Uterus (tissue), 4 donors: ENCODE data around the gene TUBGCP5. TPM values are rescaled to one million over a fixed set of nuclear protein-coding genes. Genes with fewer than 3 reads are reported as not detected.
"Not testable (repeated sequence)": the region's sequence is repeated elsewhere in the genome, so short reads cannot be mapped to it uniquely, and the experiment has no call there.

ENCODE experiments used
- DNase-seq, 2 donors: peaks; one replicate each; pipeline ENCODE4 v3.0.0-alpha.2; 2019 to 2020
- H3K27ac ChIP-seq, 2 donors: fragments of 200-600 bp; sonication (generic); 1 replicate in 1 of 2; 2 replicates in 1 of 2; pipeline ENCODE4 v1.5.1; 2016 to 2018
- H3K27me3 ChIP-seq, 2 donors: fragments of 200-600 bp; sonication (generic); one replicate each; pipeline ENCODE4 v1.5.1; 2018 to 2019; ENCODE audit warnings: control low read depth in 1 of 2
- H3K36me3 ChIP-seq, 2 donors: fragments of 200-600 bp; sonication (generic); one replicate each; pipeline ENCODE4 v1.5.1; 2019; ENCODE audit warnings: control low read depth in 1 of 2
- H3K4me1 ChIP-seq, 2 donors: fragments of 200-600 bp; sonication (generic); one replicate each; pipeline ENCODE4 v1.5.1; 2018 to 2019; ENCODE audit warnings: control low read depth in 1 of 2
- H3K4me3 ChIP-seq, 2 donors: fragments of 200-600 bp; sonication (generic); 1 replicate in 1 of 2; 2 replicates in 1 of 2; pipeline ENCODE4 v1.5.1; 2018 to 2019; ENCODE audit warnings: mild to moderate bottlenecking in 1 of 2
- H3K9me3 ChIP-seq, 2 donors: fragments of 200-600 bp; sonication (generic); one replicate each; pipeline ENCODE4 v1.5.1; 2019; ENCODE audit warnings: control low read depth in 1 of 2
- POLR2A ChIP-seq, 2 donors: fragments of 450-650 bp; IDR thresholded peaks; one replicate each; pipeline ENCODE4 v1.6.1; 2016; ENCODE audit warnings: antibody characterized with exemption in 2 of 2, mild to moderate bottlenecking in 1 of 2, moderate library complexity in 1 of 2
- intact Hi-C: fragments of 100-400 bp; cut with DNase I; formaldehyde crosslinking; loops from one replicate; pipeline ENCODE4 v1.15.1; 2023; ENCODE audit warnings: low total_unique reads
- total RNA-seq, 4 donors: library from RNA; depleted of rRNA in 3 of 4; stranded (reverse); fragments of >200 nt in 3 of 4; gene quantifications; one replicate each; pipeline versions ENCODE4 v1.1.0 to v1.2.4, GENCODE V29; 2014 to 2023
- TF ChIP-seq, protein P1 (sequence below), 4 experiments: fragments of 200-600 bp in 2 of 4; fragments of 450-650 bp in 2 of 4; sonication (generic) in 2 of 4; IDR thresholded peaks; one replicate each; pipeline ENCODE4 v1.5.1; 2016 to 2019; ENCODE audit warnings: antibody characterized with exemption in 4 of 4, mild to moderate bottlenecking in 2 of 4, moderate library complexity in 1 of 4
- donor health status: DM: yes; HTN: yes; CAD: no.

Gene TUBGCP5
- total RNA-seq, 4 donors from 2014 or later = 12.3 to 41.1 (median 19.5) TPM

DNA sequence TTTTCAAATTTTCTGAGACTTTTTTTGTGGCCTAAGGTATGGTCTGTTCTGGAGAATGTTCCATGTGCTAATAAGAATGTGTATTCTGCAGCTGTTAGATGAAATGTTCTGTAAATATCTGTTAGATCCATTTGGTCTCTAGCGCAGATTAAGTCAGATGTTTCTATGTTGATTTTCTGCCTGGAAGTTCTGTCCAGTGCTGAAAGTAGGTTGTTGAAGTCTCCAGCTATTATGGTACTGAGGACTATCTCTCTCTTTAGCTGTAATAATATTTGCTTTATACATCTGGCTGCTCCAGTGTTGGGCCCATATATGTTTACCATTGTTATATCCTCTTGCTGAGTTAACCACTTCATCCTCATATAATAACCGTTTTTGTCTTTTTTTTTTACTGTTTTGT lies 13.2 kb upstream of the TUBGCP5 start:
- intact Hi-C loops = no loop called here
- Histone ChIP-seq H3K4me1 (no peaks in the 10 kb centered on the region), H3K27ac (no peak overlapping the region), H3K36me3 (no peaks in the 10 kb centered on the region), H3K9me3 (no peaks in the 10 kb centered on the region), H3K27me3 (no peaks in the 10 kb centered on the region), H3K4me3 (no peak overlapping the region)
- TF ChIP-seq, protein P1, sequence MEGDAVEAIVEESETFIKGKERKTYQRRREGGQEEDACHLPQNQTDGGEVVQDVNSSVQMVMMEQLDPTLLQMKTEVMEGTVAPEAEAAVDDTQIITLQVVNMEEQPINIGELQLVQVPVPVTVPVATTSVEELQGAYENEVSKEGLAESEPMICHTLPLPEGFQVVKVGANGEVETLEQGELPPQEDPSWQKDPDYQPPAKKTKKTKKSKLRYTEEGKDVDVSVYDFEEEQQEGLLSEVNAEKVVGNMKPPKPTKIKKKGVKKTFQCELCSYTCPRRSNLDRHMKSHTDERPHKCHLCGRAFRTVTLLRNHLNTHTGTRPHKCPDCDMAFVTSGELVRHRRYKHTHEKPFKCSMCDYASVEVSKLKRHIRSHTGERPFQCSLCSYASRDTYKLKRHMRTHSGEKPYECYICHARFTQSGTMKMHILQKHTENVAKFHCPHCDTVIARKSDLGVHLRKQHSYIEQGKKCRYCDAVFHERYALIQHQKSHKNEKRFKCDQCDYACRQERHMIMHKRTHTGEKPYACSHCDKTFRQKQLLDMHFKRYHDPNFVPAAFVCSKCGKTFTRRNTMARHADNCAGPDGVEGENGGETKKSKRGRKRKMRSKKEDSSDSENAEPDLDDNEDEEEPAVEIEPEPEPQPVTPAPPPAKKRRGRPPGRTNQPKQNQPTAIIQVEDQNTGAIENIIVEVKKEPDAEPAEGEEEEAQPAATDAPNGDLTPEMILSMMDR (IDR thresholded peaks at IDR 0.05) = no peak
- TF ChIP-seq POLR2A (IDR thresholded peaks at IDR 0.05) = no peak
- DNase-seq = no peak

DNA sequence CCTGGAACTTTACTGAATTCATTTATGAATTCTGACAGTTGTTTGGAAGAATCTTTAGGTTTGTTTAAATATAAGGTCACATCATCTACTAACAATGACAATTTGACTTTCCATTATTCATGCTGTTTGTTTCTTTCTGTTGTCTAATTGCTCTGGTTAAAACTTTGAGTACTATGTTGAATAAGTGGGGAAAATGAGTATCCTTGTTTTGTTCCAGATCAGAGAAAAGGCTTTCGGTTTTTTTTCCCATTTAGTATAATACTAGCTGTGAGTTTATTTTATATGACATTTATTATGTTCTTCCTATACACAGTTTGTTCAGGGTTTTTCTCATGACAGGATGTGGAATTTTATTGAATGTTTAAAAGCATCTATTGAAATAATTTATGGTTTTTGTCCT lies 11.3 kb upstream of the TUBGCP5 start:
- intact Hi-C loops = no loop called here

DNA sequence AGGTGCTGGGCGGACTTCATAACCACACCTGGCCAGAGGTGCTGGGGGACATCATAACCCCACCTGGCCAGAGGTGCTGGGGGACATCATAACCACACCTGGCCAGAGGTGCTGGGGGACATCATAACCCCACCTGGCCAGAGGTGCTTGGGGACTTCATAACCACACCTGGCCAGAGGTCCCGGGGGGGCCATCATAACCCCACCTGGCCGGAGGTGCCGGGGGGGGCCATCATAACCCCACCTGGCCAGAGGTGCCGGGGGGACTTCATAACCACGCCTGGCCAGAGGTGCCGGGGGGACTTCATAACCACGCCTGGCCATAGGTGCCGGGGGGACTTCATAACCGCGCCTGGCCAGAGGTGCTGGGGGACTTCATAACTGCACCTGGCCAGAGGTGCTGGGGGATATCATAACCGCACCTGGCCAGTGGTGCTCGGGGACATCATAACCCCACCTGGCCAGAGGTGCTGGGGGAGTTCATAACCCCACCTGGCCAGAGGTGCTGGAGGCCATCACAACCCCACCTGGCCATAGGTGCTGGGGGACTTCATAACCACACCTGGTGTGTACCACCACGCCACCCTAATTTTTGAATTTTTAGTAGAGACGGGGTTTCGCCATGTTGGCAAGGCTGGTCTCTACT lies 10.7 kb upstream of the TUBGCP5 start:
- DNase-seq = no peak
- intact Hi-C loops = no loop called here
- H3K27me3 ChIP-seq = no peaks in the 10 kb centered on the region
- no peak overlapping the region for H3K27ac ChIP-seq
- no peaks in the 10 kb centered on the region for H3K4me1 ChIP-seq
- no peaks in the 10 kb centered on the region for H3K9me3 ChIP-seq
- no peak overlapping the region for H3K4me3 ChIP-seq
- no peaks in the 10 kb centered on the region for H3K36me3 ChIP-seq
- TF ChIP-seq, protein P1 (IDR thresholded peaks at IDR 0.05) = no peak
- no peak for TF ChIP-seq POLR2A (IDR thresholded peaks at IDR 0.05)

More for the DNA sequence above, 11.3 kb upstream of the TUBGCP5 start:
- DNase-seq = no peak
- Histone ChIP-seq H3K4me3 (no peak overlapping the region), H3K27ac (no peak overlapping the region), H3K27me3 (no peaks in the 10 kb centered on the region), H3K36me3 (no peaks in the 10 kb centered on the region), H3K9me3 (no peaks in the 10 kb centered on the region), H3K4me1 (no peaks in the 10 kb centered on the region)
- TF ChIP-seq POLR2A (IDR thresholded peaks at IDR 0.05) = no peak
- TF ChIP-seq, protein P1 (IDR thresholded peaks at IDR 0.05) = no peak

DNA sequence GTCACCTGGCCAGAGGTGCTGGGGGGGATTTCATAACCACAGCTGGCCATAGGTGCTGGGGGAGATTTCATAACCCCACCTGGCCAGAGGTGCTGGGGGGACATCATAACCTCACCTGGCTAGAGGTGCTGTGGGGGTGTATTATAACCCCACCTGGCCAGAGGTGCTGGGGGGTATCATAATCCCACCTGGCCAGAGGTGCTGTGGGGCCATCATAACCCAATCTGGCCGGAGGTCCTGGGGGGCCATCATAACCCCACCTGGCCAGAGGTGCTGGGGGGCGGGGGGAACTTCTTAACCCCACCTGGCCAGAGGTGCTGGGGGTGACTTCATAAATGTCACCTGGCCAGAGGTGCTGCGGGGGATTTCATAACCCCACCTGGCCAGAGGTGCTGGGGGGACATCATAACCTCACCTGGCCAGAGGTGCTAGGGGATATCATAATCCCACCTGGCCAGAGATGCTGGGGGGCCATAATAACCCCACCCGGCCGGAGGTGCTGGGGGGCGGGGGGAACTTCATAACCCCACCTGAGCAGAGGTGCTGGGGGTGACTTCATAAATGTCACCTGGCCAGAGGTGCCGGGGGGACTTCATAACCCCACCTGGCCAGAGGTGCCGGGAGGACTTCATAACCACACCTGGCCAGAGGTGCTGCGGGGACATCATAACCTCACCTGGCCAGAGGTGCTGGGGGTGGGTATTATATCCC lies 9.4 kb upstream of the TUBGCP5 start:
- H3K27me3 ChIP-seq, H3K4me3 ChIP-seq, H3K36me3 ChIP-seq, DNase-seq, H3K4me1 ChIP-seq, H3K27ac ChIP-seq, H3K9me3 ChIP-seq, intact Hi-C loops: not testable (repeated sequence)

DNA sequence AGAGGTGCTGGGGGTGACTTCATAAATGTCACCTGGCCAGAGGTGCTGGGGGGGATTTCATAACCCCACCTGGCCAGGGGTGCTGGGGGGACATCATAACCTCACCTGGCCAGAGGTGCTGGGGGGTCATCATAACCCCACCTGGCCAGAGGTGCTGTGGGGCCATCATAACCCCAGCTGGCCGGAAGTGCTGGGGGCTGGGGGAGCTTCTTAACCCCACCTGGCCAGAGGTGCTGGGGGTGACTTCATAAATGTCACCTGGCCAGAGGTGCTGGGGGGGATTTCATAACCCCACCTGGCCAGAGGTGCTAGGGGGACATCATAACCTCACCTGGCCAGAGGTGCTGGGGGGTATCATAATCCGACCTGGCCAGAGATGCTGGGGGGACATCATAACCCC lies 4.6 kb upstream of the TUBGCP5 start:
- H3K9me3 ChIP-seq, H3K36me3 ChIP-seq, DNase-seq, H3K4me3 ChIP-seq, intact Hi-C loops, H3K27me3 ChIP-seq, H3K4me1 ChIP-seq, H3K27ac ChIP-seq: not testable (repeated sequence)

DNA sequence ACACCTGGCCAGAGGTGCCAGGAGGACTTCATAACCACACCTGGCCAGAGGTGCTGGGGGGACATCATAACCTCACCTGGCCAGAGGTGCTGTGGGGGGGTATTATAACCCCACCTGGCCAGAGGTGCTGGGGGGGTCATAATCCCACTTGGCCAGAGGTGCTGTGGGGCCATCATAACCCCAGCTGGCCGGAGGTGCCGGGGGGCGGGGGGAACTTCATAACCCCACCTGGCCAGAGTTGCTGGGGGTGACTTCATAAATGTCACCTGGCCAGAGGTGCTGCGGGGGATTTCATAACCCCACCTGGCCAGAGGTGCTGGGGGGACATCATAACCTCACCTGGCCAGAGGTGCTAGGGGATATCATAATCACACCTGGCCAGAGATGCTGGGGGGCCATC lies 4.2 kb upstream of the TUBGCP5 start:
- H3K9me3 ChIP-seq, H3K36me3 ChIP-seq, intact Hi-C loops, H3K27me3 ChIP-seq, H3K27ac ChIP-seq, DNase-seq, H3K4me3 ChIP-seq, H3K4me1 ChIP-seq: not testable (repeated sequence)

DNA sequence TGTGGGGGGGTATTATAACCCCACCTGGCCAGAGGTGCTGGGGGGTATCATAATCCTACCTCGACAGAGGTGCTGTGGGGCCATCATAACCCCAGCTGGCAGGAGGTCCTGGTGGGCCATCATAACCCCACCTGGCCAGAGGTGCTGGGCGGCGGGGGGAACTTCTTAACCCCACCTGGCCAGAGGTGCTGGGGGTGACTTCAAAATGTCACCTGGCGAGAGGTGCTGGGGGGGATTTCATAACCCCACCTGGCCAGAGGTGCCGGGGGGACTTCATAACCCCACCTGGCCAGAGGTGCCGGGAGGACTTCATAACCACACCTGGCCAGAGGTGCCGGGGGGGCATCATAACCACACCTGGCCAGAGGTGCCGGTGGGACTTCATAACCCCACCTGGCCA lies 2.4 kb upstream of the TUBGCP5 start:
- DNase-seq, H3K9me3 ChIP-seq, H3K36me3 ChIP-seq, H3K27me3 ChIP-seq, H3K4me3 ChIP-seq, H3K27ac ChIP-seq, H3K4me1 ChIP-seq, intact Hi-C loops: not testable (repeated sequence)
